Measurements from ENCODE around the gene GMPR.
"Not testable (repeated sequence)": the region's sequence is repeated elsewhere in the genome, so short reads cannot be mapped to it uniquely, and the experiment has no call there.

The GMPR gene

GRCh38 chr6:16251706-16252105, 13.3 kb downstream of the GMPR start:
- DNase-seq: no peak

- no peak for DNase-seq
Observed at GRCh38 chr6:16252686-16253299, 14.4 kb downstream of the GMPR start.

GRCh38 chr6:16253399-16254144, 15.2 kb downstream of the GMPR start:
- no peak for DNase-seq

GRCh38 chr6:16254535-16254934, 16.1 kb downstream of the GMPR start:
- no peak for DNase-seq

- DNase-seq: no peak
Observed at GRCh38 chr6:16256781-16257180, 18.4 kb downstream of the GMPR start.

GRCh38 chr6:16257999-16258708, 19.8 kb downstream of the GMPR start:
- DNase-seq: no peak

- no peak for DNase-seq
Observed at GRCh38 chr6:16258709-16259075, 20.3 kb downstream of the GMPR start.

- DNase-seq: not testable (repeated sequence)
Observed at GRCh38 chr6:16259604-16260003, 21.2 kb downstream of the GMPR start.

GRCh38 chr6:16260602-16261001, 22.2 kb downstream of the GMPR start:
- DNase-seq: not testable (repeated sequence)

GRCh38 chr6:16262773-16263172, 24.4 kb downstream of the GMPR start:
- not testable (repeated sequence) for DNase-seq

- DNase-seq: not testable (repeated sequence)
Observed at GRCh38 chr6:16263464-16264099, 25.2 kb downstream of the GMPR start.

- DNase-seq: no peak
Observed at GRCh38 chr6:16264785-16265184, 26.4 kb downstream of the GMPR start.

- DNase-seq: no peak
Observed at GRCh38 chr6:16265351-16266341, 27.3 kb downstream of the GMPR start.

GRCh38 chr6:16267428-16268263, 29.3 kb downstream of the GMPR start:
- no peak for DNase-seq

- DNase-seq: not testable (repeated sequence)
Observed at GRCh38 chr6:16269442-16270070, 31.2 kb downstream of the GMPR start.

- DNase-seq: no peak
Observed at GRCh38 chr6:16270178-16270794, 31.9 kb downstream of the GMPR start.

- no peak for DNase-seq
Observed at GRCh38 chr6:16271428-16271827, 33.0 kb downstream of the GMPR start.

GRCh38 chr6:16272201-16272600, 33.8 kb downstream of the GMPR start:
- no peak for DNase-seq

GRCh38 chr6:16273256-16273655, 34.9 kb downstream of the GMPR start:
- no peak for DNase-seq

GRCh38 chr6:16274483-16274882, 36.1 kb downstream of the GMPR start:
- no peak for DNase-seq
